ENCODE results near the gene MAGEC2.

DNA sequence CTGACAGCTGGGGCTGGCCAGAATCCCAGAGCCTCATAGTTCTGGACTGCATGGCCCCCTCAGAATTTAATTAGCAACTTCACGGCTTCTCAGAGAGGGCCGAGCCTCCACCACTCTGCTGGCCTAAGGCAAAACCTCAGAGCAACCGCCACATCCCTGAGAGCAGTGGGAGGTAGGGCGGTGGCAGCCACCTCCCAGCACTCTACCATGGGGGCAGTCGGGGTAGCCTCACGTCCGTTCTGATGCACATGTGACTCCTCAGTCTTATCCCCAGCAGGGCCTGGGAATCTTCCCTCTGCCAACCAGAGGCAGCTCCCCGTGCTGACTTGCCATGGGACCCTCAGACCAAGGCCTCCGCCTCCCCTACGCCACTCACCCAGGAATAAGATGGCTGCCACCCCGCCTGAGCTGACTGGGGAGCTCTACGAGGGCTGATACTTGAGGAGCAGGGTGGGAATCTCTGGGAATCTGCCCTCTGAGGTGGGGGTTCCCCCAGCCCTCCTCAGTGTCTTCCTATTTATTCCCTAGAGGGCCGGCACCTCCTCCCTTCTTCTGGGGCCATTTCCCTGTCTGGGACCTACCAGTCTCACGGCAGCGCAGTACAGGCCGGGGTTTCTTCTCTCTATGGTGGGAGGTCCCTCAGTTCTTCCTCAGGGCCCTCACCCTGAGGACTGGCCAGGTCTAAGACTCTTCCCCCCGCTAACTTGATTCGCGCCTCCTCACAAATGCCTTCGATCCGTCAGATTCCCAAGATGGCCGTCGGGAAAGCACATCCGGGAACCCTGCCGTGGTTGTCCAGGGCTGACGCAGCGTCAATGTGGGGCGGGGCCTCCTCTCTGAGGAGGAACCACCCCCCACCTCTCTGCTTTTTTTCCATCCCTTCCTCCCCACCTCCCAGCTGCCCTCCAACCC, at the start of gene MAGEC2:
- TF ChIP-seq, protein P1, sequence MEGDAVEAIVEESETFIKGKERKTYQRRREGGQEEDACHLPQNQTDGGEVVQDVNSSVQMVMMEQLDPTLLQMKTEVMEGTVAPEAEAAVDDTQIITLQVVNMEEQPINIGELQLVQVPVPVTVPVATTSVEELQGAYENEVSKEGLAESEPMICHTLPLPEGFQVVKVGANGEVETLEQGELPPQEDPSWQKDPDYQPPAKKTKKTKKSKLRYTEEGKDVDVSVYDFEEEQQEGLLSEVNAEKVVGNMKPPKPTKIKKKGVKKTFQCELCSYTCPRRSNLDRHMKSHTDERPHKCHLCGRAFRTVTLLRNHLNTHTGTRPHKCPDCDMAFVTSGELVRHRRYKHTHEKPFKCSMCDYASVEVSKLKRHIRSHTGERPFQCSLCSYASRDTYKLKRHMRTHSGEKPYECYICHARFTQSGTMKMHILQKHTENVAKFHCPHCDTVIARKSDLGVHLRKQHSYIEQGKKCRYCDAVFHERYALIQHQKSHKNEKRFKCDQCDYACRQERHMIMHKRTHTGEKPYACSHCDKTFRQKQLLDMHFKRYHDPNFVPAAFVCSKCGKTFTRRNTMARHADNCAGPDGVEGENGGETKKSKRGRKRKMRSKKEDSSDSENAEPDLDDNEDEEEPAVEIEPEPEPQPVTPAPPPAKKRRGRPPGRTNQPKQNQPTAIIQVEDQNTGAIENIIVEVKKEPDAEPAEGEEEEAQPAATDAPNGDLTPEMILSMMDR (conservative IDR thresholded peaks at IDR 0.05; ENCODE audit: low read length): no peak
- TF ChIP-seq EZH2phosphoT487 (IDR thresholded peaks at IDR 0.05; ENCODE audit: borderline replicate concordance, low read depth, low read length): no peak
